Breast epithelium (tissue), 3 donors: ENCODE results near the gene MYH10.

Experiments used
- CTCF ChIP-seq, 3 donors: fragments of 450-650 bp; IDR thresholded peaks; one replicate each; pipeline ENCODE4 v1.5.1; 2016 to 2017; ENCODE audit warnings: antibody characterized with exemption in 3 of 3, mild to moderate bottlenecking in 3 of 3, moderate library complexity in 3 of 3
- POLR2A ChIP-seq: fragments of 450-650 bp; IDR thresholded peaks from one replicate; pipeline ENCODE4 v1.6.1; 2016; ENCODE audit warnings: antibody characterized with exemption, mild to moderate bottlenecking, moderate library complexity
- POLR2AphosphoS5 ChIP-seq, 3 donors: sonication (generic); formaldehyde crosslinking; IDR thresholded peaks; one replicate each; pipeline ENCODE4 v1.6.1; 2017; ENCODE audit warnings: antibody characterized with exemption in 3 of 3

- TF ChIP-seq CTCF (IDR thresholded peaks at IDR 0.05) (no peak), POLR2A (no peak), POLR2AphosphoS5 (IDR thresholded peaks at IDR 0.05) (no peak)
Measured at GRCh38 chr17:8580952-8581658, 49.4 kb downstream of the MYH10 start.
